H54 (cell line): Measurements from ENCODE around the gene OR10G3.

Experiments
- DNase-seq: peaks from one replicate; pipeline ENCODE4 v3.0.0; 2011; ENCODE audit warnings: low spot score, mixed read lengths; ENCODE audit not compliant: insufficient read length
- FAIRE-seq: peaks from 3 replicates; lab custom pipeline; 2011; peaks lifted over from hg19 to GRCh38; lab: Jason Lieb, UNC
- POLR2A ChIP-seq: IDR thresholded peaks from 2 replicates; pipeline ENCODE4 v1.6.1; 2011; ENCODE audit warnings: low read depth, mild to moderate bottlenecking, low read length

The OR10G3 gene

DNA sequence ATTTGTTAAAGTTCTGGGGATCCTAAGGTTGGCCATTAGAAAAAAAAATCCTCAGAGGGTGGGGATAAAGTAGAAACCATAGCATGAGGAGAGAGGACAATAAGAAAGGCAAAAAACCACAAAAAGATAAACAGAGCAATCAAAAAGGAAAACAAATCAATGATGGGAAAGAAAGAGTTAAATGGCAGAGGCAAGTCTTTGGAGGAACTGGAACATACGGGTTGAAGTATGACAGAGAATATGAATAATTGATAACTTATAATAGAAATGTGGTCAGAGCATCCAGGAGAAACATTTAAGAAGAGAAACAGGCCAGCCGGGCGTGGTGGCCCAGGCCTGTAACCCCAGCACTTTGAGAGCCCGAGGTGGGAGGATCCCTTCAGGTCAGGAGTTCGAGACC is 35.9 kb downstream of the OR10G3 start:
- TF ChIP-seq POLR2A: no peak
- no peak for DNase-seq
- FAIRE-seq: no peak

DNA sequence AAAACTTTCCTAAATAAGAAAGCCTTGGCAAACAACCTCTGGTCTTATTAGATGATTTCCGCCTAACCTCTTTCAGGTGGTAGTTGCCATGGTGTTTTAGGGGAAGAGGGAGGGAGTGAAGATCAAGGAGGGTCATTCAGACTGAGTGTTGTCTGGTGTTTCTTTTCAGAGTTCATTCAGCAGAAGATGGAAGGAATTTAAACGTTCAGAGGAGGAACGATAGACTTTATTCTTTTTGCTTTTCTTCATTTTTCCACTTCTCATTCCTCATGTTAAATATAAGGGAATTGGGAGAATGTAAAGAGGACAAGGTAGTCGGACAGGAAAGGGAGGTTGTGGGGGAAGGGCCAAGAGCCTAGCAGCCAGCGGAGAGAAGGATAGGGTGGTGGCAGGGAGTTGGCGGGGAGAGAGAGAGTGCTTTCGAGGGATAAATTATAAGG is 36.3 kb downstream of the OR10G3 start:
- FAIRE-seq: no peak
- no peak for DNase-seq
- no peak for TF ChIP-seq POLR2A

DNA sequence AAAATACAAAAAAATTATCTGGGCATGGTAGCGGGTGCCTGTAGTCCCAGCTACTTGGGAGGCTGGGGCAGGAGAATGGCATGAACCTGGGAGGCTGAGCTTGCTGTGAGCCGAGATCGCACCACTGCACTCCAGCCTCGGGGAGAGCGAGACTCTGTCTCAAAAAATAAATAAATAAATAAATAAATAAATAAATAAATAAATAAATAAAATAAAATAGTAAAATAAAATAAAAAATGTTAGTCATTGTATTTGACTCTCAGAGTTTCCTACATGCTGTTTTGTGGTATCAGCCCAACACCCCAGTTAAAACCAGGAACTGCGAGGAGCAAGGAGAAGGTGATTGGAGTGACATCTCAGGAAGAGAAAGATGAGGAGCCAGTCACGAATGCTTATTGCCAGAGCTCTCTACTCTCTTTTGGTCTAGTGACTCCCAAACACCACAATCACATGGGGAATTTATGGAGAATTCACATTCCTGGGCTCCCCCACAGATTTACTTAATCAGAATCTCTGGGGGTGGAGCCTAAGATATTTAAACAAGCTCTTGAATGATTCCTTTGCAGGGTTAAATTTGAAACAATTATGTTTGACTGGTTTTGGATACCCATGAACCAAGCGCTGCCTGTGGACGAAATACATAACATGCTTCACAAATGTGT is 38.3 kb downstream of the OR10G3 start:
- TF ChIP-seq POLR2A: no peak
- DNase-seq: no peak
- FAIRE-seq: no peak

DNA sequence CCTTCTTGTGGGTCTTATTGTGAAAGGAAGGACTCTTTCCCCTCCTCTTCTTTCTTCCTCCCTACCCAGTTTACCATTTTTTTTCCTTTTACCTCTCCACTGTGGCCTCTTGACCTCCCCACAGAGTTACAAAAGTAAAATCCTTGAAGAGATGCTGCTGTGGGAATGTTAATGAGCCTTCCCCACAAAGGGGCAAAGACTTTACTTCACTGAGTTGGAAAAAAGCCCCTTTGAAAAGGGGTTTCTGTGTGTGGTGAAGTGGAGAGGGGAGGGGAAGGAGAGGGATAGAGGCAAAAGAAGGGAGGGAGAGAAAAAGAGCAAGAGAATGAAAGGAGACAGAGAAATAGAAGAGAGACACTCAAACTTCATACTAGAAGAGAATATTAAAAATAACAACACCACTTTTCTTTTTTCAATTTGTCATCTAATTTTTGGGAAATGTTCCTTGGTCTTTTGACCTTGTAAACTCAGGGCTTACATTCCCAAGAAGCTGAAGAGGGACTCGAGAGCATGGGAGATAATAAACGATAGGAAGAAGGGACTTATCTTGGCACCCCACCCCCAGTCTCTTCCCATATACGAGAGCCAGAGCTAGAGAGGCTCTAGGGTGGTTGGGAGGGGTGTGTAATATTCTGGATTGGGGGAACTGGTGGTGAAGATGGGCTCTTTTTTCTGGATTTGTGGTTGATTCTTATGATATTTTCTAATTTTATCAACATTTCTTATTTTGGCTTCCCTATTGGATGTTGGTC is 40.5 kb downstream of the OR10G3 start:
- no peak for TF ChIP-seq POLR2A
- FAIRE-seq: no peak
- no peak for DNase-seq

DNA sequence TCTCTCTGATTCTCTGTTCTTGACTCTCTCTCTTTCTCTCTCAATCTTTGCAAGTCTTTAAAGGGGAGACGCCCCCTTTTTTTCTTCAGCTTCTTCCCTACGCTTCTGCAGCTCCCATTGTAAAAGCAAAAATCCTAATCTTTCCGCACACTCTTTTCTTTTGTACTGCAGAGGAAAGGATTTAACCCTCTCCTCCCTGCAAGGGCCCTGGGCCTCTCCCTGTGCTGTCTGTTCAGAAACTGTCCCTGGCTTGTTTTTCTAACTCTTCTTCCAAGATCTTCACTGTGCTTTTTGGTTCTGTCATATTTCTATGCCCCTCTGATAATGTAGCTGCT is 42.8 kb downstream of the OR10G3 start:
- no peak for TF ChIP-seq POLR2A
- no peak for FAIRE-seq
- DNase-seq: no peak

DNA sequence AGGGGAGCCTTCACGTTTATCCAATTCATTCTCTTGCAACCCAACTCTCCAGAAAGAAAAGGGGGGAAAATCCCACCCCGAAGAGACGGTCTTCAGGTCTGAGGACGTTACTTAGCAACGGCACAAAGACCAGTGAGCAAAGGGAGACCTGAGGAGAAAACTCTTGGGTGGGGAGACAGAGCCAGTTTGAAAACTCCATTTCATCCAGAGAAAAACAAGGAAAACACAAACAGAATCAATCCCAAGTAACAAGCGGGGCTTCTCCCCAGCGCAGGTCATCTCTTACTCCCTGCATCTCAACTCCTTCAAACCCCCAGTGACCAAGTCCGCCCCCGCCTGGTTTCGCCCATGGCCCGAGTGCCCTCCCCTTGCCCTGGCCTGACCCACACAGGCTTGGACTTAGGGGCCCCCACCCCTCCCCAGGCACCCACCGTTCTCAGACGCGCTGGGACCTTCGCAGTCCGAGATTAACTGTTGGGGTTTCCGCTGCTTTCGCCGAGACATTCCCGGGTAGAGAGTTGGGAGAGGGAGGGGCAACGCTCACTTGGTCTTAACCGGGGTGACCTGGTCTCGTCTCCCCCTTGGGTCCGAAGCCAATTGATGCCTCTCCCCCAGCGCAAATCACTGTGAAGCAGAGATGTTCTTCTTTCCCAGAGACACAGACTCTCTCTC is 43.3 kb downstream of the OR10G3 start:
- DNase-seq: no peak
- no peak for FAIRE-seq
- TF ChIP-seq POLR2A: no peak

DNA sequence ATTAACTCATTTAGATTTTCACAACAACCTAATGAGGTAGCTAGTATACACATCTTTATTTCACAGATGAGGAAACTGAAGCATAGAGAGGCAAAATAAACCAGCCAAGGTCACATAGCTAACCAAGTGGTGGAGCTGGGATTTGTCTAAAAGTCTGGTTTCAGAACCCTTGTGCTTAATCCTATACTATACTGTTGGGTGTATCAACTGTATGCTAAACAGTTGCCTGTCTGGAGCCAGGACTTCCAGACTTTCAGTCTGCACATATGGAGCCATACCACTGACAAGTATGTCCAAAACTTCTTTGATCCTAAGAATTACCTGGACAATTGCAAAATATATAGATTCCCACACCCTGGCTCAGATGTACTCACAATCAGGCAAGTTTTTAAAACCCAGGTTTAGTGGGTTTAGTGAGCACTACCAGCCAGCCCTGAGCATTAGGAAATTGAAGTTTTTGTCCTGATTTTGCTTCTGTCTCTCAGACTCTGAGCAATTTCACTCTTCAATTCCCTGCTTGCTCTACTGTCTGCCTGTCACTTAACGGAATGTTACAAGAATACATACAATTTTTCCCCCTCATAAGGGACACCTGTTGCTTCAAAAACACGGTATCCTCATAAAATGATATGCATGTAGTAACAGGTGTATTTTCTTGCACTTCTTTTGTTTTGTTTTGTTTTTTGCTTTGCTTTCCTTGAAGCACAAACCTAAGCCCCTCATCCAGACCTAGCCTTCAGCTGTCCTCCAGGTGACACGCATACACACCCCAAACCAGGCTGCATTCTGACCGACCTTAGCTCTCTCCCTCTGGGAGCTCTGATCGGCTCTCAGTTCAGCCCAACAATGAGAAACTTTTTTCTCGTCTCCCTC is 44.1 kb downstream of the OR10G3 start:
- no peak for FAIRE-seq
- DNase-seq: no peak
- TF ChIP-seq POLR2A: no peak

DNA sequence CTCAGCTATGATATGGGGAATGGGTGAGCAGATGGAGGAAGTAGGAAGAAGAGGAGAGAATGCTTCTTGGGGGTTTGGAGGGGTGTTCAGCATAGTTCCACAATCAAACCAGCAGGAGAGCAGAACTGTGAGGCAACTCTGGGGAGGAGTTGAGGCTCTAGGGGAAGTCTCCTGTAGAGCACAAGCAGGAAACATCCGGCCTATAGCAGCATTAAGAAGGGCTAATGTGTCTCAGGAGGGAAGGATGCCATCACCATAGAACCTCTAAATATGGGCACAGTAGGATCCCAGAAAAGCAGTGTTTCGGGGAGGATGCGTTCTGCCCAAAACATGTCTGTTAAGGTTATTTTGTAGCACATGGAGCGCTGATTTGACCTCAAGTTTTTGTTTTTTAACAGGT is 45.3 kb downstream of the OR10G3 start:
- FAIRE-seq (no peak), DNase-seq (no peak)
- TF ChIP-seq POLR2A: no peak

DNA sequence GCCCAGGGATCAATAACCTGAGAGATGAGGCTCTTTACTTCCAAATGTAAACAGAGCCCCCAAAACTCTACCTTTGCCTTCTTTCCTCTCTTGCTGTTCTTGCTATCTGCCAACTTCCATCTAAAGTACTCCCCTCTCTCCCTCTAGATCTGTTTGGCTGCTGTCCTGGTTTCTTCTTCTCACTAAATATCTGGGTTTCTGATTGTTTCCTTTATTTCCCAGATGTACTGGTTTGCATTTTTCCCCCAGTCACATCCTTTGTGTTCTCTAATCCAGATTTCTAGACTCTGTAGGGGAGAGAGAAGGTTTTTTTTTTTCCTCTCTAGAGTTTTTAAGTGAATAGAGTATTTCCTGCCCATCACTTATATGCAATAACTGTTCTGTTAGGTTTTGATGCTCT is 46.6 kb downstream of the OR10G3 start:
- FAIRE-seq (no peak), DNase-seq (no peak)
- TF ChIP-seq POLR2A: no peak

DNA sequence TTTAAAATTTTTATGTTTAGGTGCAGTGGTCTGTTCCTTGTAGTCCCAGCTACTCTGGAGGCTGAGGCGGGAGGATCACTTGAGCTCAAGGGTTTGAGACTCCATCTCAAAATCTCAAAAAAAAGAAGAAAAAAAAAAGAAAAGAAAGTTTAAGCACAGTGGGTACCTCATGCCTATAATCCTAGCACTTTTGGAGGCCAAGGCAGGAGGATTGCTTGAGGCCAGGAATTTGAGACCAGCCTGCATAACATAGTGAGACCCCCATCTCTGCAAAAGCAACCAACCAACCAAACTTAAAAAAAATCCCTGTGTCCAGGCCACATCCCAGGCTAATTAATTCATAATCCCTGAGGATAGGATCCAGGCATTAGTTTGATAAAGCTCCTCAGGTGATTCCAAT is 50.4 kb downstream of the OR10G3 start:
- no peak for DNase-seq
- no peak for TF ChIP-seq POLR2A
- no peak for FAIRE-seq

DNA sequence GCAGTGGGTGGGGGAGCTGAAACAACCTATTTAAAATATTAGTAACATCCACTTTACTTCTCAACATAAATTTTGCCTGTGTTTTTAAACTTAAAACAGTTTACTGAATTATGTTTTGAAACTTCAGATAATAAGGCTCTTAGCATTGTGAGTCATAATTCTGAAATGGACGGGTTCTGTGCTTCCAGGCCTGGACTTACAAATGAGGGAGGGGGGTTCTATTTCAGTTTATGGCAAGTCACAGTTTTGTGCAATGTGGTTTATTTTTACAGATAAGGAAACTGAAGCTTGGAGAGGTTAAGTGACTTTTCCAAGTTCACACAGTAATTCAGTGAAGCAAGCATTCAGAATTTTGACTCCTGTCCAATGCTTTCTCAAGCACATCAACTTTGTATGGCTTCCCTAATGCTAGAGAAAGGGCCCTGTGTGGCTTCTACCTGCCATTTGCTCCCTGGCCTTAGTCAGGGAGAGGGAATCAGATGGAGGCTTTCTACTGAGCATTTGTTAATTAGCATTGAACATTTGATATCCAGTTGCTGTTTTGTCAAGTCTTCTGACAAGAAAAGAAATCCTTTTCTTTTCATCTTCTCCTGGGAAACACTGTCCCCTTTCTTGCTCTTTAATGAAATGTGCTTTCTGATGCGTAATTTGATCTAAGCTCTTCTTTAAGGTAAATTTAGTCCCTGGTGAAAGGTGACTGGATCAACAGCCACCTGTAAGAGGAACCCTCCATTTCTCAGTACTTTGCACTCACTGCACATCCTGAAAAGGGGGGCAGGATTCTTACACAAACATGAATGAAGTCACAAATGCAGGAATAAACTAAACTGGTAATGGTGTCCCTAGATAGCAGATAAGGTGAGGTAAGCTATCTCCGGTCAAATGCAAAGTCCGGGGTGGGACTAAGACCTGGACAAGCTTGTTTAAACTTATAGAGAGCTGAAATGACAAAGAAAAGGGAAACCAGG is 51.2 kb downstream of the OR10G3 start:
- no peak for DNase-seq
- no peak for FAIRE-seq

DNA sequence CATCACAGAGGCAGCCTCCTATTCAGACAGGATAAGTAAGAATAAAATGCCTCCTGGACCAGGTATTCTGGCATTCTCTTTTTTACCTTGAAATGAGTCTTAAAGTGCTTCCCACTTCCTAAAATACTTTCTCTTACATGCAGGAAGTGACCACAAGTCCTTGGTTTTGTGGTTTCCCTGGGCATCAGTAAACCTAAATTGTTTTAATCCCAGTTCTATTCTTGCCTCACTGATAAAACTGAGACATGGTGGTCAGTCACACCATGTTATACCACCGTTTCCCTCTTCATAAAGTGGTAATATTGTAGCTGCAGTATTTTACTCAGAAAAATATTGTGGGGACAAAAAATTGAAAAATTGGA is 52.6 kb downstream of the OR10G3 start:
- TF ChIP-seq POLR2A: no peak
- FAIRE-seq: no peak
- DNase-seq: no peak

More for the DNA sequence above, 51.2 kb downstream of the OR10G3 start:
- no peak for TF ChIP-seq POLR2A

DNA sequence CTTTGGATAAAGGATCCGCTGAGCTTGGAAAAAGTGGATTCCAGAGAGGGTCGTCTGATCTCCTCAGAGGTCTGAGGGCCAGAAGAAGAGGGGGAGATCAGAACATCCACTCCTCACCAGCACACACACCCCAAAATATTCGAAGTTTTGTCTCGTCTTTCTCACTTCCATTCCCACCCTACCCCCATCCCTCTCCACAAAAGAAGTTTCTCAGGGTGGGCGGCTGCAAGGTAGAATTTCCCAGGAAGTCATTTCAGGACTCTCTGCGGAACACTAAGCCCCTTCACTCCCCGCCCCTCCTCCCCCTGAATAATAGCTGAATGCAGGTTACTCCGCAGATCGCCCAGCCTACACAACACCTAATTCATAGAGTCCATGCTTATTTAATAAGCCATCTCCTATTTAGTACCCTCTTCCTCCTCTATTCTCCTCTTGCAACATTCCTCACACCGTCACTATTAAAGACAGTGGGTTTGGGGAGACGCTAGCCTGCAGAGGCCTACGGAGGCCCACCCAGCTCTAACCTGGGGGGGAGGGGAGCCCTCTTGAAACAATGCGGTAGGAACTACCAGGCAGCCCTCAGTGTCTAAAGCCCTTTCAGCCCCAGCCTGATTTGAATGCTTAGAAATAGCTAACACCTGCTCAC is 53.1 kb downstream of the OR10G3 start:
- FAIRE-seq (no peak), DNase-seq (no peak)
- no peak for TF ChIP-seq POLR2A
